ENCODE data around the gene C2. TPM values are rescaled to one million over a fixed set of nuclear protein-coding genes. Genes with fewer than 3 reads are reported as not detected.
"Not testable (repeated sequence)": the region's sequence is repeated elsewhere in the genome, so short reads cannot be mapped to it uniquely, and the experiment has no call there.

The C2 gene
- total RNA-seq, 2 donors from 2014 or later: 12.3 to 30.0 TPM

DNA sequence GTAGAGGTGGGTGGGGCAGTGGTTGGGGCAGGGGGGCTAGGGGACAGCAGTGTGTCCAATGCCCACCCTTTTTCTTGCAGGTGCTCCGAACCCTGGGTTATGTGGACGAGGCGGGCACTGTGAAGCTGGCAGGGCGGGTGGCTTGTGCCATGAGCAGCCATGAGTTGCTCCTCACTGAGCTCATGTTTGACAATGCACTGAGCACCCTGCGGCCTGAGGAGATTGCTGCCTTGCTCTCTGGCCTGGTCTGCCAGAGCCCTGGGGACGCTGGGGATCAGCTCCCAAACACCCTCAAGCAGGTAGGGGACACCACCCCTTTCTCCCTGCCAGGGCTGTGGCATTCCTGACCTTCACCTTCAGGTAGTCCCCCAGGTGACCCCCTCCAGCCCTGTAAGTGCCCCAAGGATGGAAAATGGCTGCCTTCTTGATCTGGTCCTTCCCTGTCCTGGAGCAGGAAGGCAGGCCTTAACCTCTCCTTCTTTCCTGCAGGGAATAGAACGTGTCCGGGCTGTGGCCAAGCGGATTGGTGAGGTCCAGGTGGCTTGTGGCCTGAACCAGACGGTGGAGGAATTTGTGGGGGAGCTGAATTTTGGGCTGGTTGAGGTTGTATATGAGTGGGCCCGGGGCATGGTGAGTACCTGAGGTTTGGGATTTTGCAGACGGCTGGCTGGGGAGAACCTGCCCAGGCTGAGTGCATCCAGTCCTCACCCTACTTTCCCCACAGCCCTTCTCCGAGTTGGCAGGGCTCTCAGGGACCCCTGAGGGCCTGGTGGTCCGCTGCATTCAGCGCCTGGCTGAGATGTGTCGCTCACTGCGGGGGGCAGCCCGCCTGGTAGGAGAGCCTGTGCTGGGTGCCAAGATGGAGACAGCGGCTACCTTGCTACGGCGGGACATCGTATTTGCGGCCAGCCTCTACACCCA is 41.5 kb downstream of the C2 start:
- intact Hi-C loops (cut with DNase I): no loop called here
- DNase-seq: no peak

GRCh38 chr6:31969712-31970603 is 42.4 kb downstream of the C2 start:
- intact Hi-C loops (cut with DNase I): no loop called here
- ATAC-seq (no peak), DNase-seq (no peak)

More for the DNA sequence above, 41.5 kb downstream of the C2 start:
- no peak for ATAC-seq

DNA sequence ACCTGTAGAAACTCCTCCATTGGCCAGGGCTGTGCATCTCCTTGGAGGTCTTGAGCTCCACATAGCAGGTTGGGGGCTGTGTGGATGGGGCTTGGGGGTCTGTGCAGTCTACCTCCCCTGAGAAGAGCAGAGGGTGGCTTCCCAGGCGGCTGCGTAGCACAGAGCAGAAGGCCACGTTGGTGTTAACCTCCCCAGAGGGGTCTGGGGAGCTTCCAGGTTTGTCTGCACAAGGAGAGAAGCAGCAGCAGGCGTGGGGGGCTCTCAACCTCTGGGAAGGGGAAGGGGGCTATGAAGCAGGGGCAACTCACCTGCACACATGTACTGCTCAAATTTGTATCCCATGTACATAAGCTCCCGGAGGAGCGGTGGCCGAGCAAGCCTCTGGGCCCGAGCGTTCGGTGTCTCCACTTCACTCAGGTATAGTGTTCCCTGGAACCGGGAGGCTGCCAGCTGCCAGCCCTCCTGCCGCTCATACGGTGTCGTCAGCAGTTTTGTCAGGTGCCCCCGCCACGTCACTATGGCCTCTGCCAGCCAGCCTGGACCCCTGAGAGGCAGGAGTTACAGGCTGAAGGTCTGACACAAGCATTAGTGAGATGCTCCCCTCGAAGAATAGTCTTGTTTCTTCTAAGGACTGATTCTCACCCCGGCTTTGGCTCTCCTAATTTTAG is 43.2 kb downstream of the C2 start:
- ATAC-seq (no peak), DNase-seq (no peak)
- intact Hi-C loops (cut with DNase I): no loop called here

- DNase-seq (no peak), ATAC-seq (peak; percentile 1 to 2)
- intact Hi-C loops (cut with DNase I): no loop called here
Observed at GRCh38 chr6:31971279-31971992, 43.9 kb downstream of the C2 start.

DNA sequence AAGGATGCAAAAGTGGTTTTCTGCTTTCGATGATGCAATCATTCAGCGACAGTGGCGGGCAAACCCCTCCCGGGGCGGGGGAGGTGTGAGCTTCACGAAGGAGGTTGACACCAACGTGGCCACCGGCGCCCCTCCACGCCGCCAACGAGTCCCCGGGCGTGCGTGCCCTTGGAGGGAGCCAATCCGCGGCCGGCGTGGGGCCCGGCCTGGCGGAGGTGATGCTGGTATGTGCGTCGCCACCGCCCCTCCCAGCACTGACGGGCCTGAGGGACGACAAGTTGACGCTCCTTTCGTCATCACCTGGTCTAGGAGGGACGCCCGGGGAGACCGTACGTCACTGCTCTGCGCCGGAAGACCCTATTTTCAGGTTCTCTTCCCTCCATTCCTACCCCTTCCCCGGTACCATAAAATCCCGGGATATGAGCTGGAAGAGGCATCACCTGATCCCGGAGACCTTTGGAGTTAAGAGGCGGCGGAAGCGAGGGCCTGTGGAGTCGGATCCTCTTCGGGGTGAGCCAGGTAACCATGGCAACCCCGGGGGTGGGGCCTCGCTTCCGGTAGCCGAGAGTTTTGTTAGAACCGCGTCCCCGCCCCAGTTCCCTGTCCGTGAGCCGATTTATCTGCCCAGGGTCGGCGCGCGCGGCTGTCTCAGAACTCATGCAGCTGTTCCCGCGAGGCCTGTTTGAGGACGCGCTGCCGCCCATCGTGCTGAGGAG is 44.6 kb downstream of the C2 start, which contains the start of gene DXO:
TSS of gene DXO (minus strand) at position 146 of the 716 bp plus-strand sequence. CDS start 463 bp downstream, outside the sequence.
- intact Hi-C loops (cut with DNase I): no loop called here
- ATAC-seq (peak; percentile 94 to 97), DNase-seq (peak; percentile 97)

- ATAC-seq (peak in 1 of 2 donors; percentile 33), DNase-seq (peak; percentile 32)
- intact Hi-C loops (cut with DNase I): no loop called here
Observed at GRCh38 chr6:31972709-31973350, 45.3 kb downstream of the C2 start.

GRCh38 chr6:31976065-31976464 is 48.5 kb downstream of the C2 start:
- ATAC-seq; intact Hi-C loops (cut with DNase I); DNase-seq: not testable (repeated sequence)

- DNase-seq (no peak), ATAC-seq (no peak)
- intact Hi-C loops (cut with DNase I): no loop called here
Observed at GRCh38 chr6:31977816-31978431, 50.4 kb downstream of the C2 start.

- DNase-seq: no peak
- no peak for ATAC-seq
- intact Hi-C loops (cut with DNase I): no loop called here
Observed at GRCh38 chr6:31978831-31979230, 51.3 kb downstream of the C2 start.

GRCh38 chr6:31979238-31979898 is 51.9 kb downstream of the C2 start:
- intact Hi-C loops (cut with DNase I): no loop called here
- no peak for ATAC-seq

DNA sequence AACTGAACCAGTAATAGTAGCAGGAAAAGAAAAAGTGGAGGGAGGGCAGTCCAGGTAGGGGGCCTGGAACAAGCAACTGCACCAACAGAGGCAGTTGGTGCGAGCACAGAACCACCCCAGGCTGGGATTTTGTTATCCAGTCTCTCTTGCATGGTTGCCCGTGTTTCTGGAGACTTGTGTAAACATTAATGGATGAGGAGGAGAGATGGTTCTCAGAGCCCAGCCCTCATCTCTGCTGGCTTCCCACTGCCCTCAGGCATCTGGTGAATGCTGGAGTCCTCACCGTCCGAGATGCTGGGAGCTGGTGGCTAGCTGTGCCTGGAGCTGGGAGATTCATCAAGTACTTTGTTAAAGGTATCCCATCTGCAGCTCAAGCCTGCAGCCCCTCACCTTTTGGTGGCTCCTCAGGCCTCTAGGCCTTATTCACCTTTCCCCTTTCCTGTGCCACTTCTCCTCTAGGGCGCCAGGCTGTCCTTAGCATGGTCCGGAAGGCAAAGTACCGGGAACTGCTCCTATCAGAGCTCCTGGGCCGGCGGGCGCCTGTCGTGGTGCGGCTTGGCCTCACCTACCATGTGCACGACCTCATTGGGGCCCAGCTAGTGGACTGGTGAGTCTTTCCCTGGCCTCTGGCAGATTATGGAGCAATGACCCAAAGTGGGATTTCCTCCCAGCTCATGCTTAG is 52.8 kb downstream of the C2 start:
- ATAC-seq; intact Hi-C loops (cut with DNase I): not testable (repeated sequence)
- peak; percentile 18 for DNase-seq

More at GRCh38 chr6:31979238-31979898, 51.9 kb downstream of the C2 start:
- DNase-seq: no peak

GRCh38 chr6:31980998-31981397 is 53.5 kb downstream of the C2 start:
- DNase-seq; intact Hi-C loops (cut with DNase I): not testable (repeated sequence)
- ATAC-seq: peak in 1 of 2 donors; percentile 35

DNA sequence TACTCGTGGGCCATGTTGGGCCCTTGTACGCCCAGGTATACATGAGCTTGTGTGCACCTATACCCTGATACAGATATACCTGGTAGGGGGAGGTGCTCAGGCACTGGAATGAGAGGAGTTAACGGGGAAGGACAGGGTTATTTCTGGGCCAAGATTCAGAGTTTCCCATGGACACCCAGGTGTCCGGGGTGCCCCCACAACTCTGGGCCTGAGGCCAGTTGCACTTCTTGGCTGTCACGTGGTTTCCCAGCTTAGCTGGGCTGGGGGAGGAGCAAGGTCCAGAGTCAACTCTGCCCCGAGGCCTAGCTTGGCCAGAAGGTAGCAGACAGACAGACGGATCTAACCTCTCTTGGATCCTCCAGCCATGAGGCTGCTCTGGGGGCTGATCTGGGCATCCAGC is 54.2 kb downstream of the C2 start, which contains the start of gene C4A:
TSS of gene C4A (plus strand) at position 314 of the 400 bp plus-strand sequence. CDS start at position 365, 51 bp downstream.
- intact Hi-C loops (cut with DNase I); DNase-seq: not testable (repeated sequence)
- peak; percentile 84 to 86 for ATAC-seq

DNA sequence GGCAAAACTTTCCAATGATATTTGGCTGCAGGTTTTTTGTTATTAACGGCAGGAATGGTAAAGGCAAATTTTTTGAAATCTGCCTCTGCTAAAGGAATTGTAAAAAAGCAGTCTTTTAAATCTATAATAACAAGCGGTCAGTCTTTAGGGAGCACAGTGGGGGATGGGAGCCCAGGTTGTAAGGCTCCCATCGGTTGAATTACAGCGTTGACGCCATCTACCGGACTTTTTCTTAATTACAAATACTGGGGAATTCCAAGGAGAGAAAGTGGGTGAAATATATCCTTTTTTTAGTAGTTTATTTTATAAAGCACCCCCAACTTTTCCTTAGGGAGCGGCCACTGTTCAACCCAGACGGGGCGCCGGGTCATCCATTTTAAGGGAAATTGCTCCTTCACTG is 61.8 kb downstream of the C2 start:
- intact Hi-C loops (cut with DNase I); DNase-seq; ATAC-seq: not testable (repeated sequence)

DNA sequence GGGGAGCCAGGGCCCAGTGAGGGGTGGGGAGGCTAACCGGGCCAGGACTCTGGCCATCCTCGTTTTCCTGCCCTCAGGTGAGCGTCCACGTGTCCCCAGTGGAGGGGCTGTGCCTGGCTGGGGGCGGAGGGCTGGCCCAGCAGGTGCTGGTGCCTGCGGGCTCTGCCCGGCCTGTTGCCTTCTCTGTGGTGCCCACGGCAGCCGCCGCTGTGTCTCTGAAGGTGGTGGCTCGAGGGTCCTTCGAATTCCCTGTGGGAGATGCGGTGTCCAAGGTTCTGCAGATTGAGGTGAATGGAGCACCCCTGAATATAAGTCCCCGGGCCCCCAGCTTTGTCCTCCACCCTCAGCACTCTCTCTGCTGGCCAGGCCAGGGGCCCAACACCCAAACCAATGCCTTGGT is 66.9 kb downstream of the C2 start:
- intact Hi-C loops (cut with DNase I): not testable (repeated sequence)
- DNase-seq: peak; percentile 3

More for the DNA sequence above, 66.9 kb downstream of the C2 start:
- ATAC-seq: not testable (repeated sequence)

Data from left cardiac atrium (tissue), 4 donors.